Measurements from ENCODE around the gene GJD2.

Gene GJD2

DNA sequence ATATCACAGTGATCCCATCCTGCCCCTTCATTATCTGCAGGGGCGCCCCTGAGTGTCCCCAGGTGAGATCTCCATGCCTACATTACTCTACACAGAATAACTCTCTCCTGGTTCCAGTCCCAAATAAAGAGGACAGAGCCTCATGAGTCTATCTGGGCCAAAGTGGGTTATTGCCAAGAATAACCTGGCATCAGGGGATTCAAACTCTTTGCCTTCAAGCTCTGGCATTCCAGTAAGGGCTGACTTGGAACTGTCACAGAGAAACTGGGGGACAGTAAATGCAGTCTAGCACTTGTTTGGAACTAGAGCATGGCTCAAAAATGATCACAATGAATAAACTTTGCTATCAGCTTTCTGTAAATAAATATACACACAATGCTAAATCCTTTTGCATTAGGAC is 30.3 kb downstream of the GJD2 start:
- no peak for DNase-seq (ENCODE audit: low read depth)

DNA sequence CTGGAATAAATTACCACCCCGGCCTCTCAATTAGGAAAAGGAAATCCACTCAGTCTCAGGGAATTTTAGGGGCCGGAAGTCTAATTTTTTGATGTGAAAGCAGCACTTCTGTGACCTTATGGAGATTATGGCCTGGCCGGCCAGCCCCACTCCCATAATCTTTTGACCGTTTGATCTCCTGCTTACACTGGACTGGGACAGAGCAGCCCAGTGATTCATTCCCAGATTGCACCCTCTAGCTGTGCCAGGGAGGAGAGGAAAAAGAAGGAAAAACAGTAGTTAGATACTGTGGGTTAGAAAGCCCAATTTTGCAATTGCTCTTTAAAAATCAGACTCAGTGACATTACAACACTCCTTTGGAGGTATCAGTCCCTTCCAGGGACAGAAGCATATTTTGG is 32.4 kb downstream of the GJD2 start:
- DNase-seq (ENCODE audit: low read depth) = no peak

DNA sequence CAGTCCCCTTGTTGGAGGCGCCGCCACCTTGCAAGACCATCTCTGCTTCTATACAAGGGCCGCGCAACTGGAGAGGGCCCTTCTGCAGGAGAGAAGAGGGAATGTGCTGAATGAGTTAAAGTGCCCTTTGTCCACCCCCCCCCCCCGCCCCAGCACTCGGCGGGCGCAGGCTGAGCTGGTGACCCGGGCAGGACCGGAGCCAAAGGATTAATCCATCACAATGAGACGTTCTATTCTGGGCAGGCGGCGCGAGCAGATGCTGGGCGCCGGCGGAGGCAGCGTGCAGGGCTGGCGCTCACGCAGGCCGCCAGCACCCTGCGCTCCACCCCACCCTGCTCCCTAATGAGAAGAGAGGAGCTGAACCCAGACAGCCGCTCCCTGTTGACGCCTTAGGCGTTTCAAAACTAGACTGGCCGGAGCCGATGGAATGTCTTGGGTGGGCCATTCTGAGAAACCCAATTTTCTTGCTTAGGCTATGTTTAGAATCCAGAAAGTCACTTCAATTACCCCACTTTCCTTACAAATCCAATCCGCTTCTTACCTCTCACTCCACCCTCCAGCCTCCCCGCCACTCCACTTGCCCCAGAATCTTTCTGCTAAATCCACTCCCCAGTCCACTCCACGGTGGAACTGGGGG is 32.9 kb downstream of the GJD2 start:
- no peak for DNase-seq (ENCODE audit: low read depth)

DNA sequence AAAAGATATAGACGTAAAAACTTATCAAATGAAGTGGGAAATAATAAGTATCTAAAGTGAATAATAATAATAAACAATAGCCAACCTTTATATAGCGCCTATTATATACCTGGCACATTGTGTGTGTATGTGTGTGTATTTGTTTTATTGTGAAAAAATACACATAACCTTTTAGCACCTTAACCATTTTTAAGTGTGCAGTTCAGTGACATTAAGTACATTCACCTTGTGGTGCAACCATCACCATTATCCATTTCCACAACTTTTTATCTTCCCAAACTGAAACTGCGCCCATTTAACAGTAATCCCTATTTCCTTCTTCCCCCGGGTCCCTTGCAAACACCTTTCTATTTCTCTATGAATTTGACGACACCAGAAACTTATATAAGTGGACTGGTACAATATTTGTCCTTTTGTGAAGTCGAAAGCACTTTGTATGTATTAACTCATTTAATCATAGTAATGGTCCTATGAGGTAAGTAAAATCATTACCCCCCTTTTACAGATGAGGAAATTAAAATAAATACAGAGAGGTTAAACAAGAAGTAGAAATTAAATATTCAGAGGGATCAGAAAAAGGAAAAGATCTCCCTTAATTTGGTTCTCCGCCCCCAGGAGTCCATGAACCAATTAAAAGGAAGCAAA is 33.5 kb downstream of the GJD2 start:
- no peak for DNase-seq (ENCODE audit: low read depth)

DNA sequence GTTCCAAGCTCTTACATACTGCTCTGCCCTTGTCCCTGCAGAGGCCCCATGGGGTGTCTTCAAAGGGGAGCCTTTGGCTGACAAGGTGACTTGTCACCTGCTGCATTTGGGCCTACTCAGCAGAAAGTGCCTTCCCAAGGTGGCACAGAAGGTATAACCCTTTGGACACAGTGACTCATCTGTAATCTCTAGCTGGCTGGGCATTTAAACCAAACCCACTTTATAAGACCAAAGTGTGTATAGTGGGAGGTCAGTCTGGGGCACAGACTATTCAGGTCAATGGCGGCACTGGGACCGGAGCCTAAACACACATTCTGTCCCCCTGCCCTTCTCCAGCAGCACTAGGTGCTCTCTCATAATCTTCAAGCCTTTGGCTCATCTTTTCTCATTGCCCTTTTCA is 35.1 kb downstream of the GJD2 start:
- no peak for DNase-seq (ENCODE audit: low read depth)

DNA sequence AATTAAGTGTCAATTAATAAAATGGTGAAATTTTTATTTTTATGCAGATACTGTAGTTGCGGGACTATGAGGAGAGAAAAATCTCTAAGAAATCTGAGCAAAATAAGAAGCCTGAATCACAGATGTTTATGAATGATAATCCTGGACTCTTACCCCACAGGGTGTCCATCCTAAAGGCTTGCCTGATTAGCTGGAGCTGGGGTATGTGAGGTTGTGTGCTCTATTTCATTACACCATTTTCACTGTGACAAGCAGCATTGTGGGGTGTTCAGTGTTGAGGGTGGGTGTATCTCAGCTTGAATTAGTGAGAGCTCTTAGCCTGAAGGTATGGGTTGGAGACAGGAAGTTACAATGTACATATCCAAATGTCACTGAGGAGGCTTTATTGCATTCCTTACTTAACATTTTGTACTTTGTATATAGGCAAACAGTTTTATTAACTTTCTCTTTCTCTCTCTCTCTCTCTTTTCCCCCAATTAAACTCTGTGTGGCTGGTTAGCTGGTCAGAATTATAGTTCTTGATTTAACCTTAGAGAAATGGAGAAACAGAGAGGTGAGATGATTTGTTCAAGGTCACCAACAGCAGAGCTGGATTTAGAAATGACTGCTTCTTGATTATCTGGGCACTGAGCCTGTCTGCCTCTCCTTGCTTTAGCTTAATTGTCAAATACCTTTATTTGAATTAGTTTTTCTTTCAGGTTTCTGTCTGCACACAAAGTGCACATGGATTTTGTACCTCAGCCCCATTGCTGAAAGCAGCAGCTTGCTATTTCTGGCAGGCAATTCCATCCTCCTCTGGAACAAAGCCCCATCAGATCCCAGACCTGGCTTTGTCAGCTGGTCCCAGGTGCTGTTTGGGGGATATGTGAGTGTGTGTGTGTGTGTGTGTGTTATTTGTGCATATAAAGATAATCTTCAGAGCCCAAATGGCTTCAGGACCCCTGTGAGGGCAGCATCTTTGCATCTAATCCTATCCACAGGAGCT is 35.8 kb downstream of the GJD2 start:
- no peak for DNase-seq (ENCODE audit: low read depth)

DNA sequence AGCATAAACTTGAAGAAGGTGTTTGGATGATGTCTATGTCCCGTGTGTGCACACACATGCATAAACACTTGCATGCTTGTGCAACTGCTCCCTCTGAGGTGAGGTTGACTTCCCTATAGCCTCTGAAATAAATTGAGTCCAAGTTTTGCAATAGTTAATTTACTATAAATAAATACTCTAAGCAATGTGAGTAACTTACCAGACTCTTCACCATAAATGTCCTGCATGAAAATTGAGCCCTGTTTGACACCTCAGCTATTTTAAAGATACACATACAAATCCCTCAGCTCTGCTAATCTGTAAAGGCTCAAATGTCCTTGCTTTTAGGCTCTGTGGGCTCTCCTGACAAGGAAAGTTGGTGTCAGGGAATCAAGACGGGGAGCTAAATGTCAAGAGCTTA is 37.1 kb downstream of the GJD2 start:
- no peak for DNase-seq (ENCODE audit: low read depth)

DNA sequence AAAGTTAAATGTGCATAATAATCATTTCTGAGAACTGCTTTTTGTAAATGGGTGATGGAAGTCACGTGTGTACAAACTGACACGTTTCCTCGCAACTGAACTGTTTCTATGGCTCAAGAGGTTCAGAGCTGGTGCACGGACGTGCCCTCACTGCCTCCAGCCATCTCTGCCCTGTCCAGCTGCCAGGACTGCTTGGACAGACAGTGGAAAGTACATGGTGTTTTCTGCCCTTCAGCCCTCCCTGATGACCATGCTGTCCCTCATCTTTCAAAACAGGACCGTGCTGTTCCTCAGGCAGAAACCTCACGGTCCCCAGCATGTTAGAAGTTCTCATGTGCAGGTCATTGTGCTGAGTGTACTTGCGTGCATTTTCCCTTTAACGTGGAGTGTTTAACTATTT is 38.7 kb downstream of the GJD2 start:
- DNase-seq (ENCODE audit: low read depth) = no peak

DNA sequence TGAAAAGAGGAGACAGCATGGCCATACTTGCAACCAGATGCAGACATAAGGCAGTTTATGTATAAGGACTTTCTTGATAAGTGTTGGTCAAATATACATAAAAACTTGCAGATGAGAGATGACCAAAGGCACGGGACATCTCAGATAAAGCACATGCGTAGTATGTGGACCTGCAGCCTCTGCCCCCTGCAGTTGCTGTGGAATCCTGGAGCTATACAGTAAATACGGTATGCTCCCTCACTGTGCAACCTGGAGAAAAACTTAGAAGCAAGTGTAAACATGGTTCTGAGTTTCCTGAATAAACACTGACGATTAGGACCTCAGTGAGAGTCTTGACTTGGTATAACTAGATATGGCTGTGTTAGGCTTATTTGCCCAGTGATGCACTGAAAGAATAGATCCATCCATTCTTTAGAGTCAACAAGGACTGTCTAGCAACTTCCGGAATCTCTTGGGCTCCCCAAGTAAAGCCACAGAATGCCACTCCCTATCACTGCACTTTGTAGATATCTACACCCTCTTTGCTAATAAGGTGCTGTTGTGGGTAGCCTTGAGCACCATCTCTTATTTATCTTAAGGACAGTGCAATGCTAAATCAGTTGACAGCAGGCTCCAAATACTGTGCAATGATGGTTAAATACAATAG is 40.2 kb downstream of the GJD2 start:
- no peak for DNase-seq (ENCODE audit: low read depth)

DNA sequence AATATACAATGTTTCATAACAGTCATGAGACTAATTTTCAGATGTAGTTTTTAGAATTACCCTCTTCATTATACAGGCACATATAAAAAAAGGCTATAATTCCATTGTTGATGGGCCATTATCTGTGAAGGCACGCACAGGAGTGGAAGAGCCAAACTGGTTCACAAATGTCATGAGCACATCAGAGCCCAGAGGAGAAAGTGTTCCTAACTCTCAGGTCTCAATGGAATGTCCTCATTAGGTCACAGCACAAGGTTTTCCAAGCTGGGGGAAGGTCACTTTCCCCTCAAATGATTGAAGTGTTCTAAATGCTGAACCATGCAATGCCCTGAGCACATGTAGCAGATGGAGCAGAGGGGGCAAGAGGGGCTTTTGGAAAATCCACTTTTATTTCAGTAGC is 41.2 kb downstream of the GJD2 start:
- DNase-seq (ENCODE audit: low read depth) = no peak

DNA sequence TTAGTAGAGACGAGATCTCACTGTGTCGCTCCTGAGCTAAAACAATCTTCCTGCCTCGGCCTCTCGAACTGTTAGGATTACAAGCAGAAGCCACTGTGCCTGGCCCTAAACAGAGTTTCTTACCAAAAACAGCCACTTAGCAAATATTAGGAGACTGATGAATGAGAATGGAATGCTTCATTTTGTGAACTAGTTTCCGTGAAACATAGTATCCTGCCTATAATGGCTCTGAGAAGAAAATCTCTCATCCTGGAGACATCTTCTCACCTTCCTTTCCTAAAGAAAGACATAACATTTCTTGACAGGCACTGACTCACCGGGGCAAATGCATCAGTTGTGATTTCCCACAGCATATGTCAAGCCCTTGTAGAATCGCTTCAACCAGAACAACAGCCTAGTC is 44.9 kb downstream of the GJD2 start:
- DNase-seq (ENCODE audit: low read depth) = no peak

DNA sequence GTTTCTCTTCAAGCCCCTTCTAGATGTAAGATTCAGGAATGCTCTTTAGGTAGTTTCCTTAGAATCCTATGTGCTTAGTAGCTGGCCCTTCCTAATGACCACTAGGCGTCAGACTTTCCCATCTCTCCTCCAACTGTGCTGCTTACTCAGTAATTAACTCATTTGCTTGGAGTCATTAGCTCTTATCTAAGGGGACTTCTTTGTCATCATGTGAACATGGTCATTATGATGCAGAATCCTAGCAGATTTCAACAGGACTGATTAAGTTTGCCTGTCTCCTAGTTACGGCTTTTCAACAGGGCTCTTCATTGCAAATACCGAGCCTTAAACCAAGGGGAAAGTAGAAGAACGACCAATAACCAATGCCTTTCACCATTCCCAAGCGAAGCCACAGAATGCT is 46.4 kb downstream of the GJD2 start:
- no peak for DNase-seq (ENCODE audit: low read depth)

DNA sequence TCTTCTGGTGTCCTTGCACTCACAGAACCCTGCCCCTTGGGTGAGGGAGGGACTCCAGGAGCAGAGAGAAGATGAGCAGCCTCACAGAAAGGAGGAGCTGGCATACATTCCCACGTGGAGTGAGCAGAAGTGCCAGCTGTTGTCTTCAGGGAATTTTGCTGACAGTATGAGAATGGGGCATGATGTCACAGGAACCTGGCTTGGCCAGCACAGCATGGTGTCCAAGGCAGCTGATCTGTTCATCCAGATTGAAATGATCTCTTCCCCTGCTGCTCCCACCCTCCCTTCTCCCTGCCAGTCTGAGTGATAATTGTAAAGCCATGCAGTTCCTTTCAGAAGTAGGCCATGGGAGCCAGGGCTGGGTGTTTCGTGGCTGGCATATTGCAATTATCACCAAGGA is 53.3 kb downstream of the GJD2 start:
- no peak for DNase-seq (ENCODE audit: low read depth)

Data from activated T-helper 1 cell treated with Interleukin-2 at 50 U/mL for 16 hours (primary cell).